ENCODE data around the gene CHPF2. TPM values are rescaled to one million over a fixed set of nuclear protein-coding genes. Genes with fewer than 3 reads are reported as not detected.

Gene CHPF2
- total RNA-seq, 6 experiments from 2014 or later, result 11.9 to 20.7 (median 17.7) TPM

- no peaks in the 10 kb centered on the region for H3K27me3 ChIP-seq
- WGBS (ENCODE audit: insufficient coverage, low coverage, low lambda C conversion rate, missing lambda C conversion rate), result no CpG with 5 or more reads among the region's 7 CpGs
Measured at GRCh38 chr7:151254316-151254715, 22.0 kb downstream of the CHPF2 start.

DNA sequence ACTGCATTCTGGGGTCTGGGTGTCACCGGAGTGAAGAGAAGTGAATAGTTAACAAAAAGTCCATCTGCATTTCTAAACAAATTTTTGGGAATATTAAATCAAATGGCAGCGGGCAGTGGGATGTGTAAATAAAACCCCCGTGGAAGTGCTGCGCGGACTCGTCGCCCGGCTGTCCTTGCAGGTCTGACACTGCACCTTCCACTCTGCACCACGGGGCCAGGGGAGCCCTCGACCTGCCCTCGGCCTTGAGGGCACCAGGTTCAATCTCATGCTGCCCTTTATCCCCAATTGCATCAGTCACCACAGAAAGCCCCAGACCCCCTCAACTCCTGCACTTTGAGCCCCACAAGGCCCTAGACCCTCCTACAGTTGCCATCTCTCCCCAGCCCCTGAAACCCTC lies 22.6 kb downstream of the CHPF2 start:
- Histone ChIP-seq H3K27ac (no peak overlapping the region), H3K27me3 (no peaks in the 10 kb centered on the region), H3K4me3 (no peak overlapping the region), H3K36me3 (no peaks in the 10 kb centered on the region), H3K4me1 (peaks cover 0 to 3% (median 0%) of the 10 kb centered on the region in 4 donors), H3K9me3 (no peaks in the 10 kb centered on the region)
- no peak for TF ChIP-seq CTCF (IDR thresholded peaks at IDR 0.05)
- TF ChIP-seq POLR2A (IDR thresholded peaks at IDR 0.05), result no peak
- WGBS (ENCODE audit: insufficient coverage, low coverage, low lambda C conversion rate, missing lambda C conversion rate), result 28% methylated on average over 10 of the region's 11 CpGs
- intact Hi-C loops (cut with DNase I), result no loop called here
- no peak for DNase-seq
- no peak for ATAC-seq

More at GRCh38 chr7:151254316-151254715, 22.0 kb downstream of the CHPF2 start:
- no peak for DNase-seq
- no peaks in the 10 kb centered on the region for H3K36me3 ChIP-seq
- H3K4me3 ChIP-seq, result no peak overlapping the region
- no peak for ATAC-seq
- H3K9me3 ChIP-seq, result no peaks in the 10 kb centered on the region
- H3K4me1 ChIP-seq, result peaks cover 0 to 4% (median 0%) of the 10 kb centered on the region in 4 donors
- H3K27ac ChIP-seq, result no peak overlapping the region
- no peak for TF ChIP-seq CTCF (IDR thresholded peaks at IDR 0.05)
- no peak for TF ChIP-seq POLR2A (IDR thresholded peaks at IDR 0.05)
- intact Hi-C loops (cut with DNase I), result no loop called here

DNA sequence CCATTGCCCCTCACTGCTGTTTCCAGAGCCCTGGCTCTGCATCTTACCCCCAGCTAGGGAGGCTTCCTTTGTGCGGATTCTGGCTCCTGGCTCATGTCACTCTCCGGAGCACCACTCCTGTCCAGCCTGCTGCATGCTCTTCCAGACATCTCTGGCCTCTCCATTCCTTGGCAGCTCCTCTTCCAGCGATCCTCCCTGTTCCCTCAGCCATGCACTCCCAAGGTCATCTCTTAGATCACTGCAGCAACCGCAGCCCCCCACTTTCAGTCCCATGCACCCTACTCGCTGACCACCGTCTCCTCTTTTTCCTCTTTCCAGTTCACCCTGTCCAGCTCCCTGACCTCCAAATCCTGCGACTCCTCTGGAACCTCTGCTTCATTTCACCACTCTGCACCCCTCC lies 23.1 kb downstream of the CHPF2 start:
- H3K27me3 ChIP-seq, result no peaks in the 10 kb centered on the region
- peaks cover 0 to 3% (median 0%) of the 10 kb centered on the region in 4 donors for H3K4me1 ChIP-seq
- TF ChIP-seq CTCF (IDR thresholded peaks at IDR 0.05), result no peak
- TF ChIP-seq POLR2A (IDR thresholded peaks at IDR 0.05), result no peak
- intact Hi-C loops (cut with DNase I), result no loop called here
- H3K27ac ChIP-seq, result no peak overlapping the region
- ATAC-seq (no peak), DNase-seq (no peak)
- no peak overlapping the region for H3K4me3 ChIP-seq
- H3K9me3 ChIP-seq, result no peaks in the 10 kb centered on the region
- no peaks in the 10 kb centered on the region for H3K36me3 ChIP-seq
- 64% methylated on average over 6 of the region's 7 CpGs for WGBS (ENCODE audit: insufficient coverage, low coverage, low lambda C conversion rate, missing lambda C conversion rate)

DNA sequence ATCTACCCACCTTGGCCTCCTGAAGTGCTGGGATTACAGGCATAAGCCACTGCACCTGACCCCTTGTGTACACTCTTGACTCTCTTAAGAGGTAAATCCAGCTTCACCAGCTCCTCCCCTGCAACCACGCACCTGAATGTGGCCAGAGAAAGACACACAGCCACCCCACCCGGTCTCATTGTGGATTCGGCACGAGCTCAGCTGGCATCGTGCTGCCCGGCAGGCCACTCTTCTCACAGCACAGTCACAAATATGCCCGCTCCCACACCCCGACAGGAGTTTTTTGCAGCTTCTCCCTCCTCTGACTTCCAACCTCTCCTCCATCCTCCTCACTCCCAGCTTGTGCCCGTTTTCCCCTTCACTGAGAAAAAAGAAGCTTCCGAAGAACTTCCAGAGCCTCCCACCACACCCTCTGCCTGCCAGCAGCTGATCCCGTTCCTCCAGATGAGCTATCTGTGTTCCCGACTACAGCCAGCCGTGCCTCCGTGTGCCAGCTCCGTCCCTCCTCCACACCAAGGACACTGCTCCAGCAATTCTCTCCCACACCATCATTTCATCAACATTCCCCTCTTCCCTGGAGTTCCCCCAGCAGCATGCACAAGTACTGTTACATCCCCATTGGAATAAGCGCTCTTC lies 24.2 kb downstream of the CHPF2 start:
- Histone ChIP-seq H3K4me1 (peaks cover 0 to 3% (median 0%) of the 10 kb centered on the region in 4 donors), H3K9me3 (no peaks in the 10 kb centered on the region), H3K27ac (no peak overlapping the region), H3K36me3 (no peaks in the 10 kb centered on the region), H3K27me3 (no peaks in the 10 kb centered on the region), H3K4me3 (no peak overlapping the region)
- TF ChIP-seq POLR2A (IDR thresholded peaks at IDR 0.05) (no peak), CTCF (IDR thresholded peaks at IDR 0.05) (no peak)
- ATAC-seq (no peak), DNase-seq (no peak)
- intact Hi-C loops (cut with DNase I), result no loop called here
- 59% methylated on average over 13 of the region's 16 CpGs for WGBS (ENCODE audit: insufficient coverage, low coverage, low lambda C conversion rate, missing lambda C conversion rate)
